Fibroblast of peridontal ligament (primary cell): Measurements from ENCODE around the gene ADAMTSL3.
A peak's percentile ranks its signal among the peaks of the same experiment; 100 is the strongest.

Experiments used
- DNase-seq: peaks from one replicate; pipeline ENCODE4 v3.0.0-alpha.2; 2010; ENCODE audit errors: extremely low read depth

The ADAMTSL3 gene

DNA sequence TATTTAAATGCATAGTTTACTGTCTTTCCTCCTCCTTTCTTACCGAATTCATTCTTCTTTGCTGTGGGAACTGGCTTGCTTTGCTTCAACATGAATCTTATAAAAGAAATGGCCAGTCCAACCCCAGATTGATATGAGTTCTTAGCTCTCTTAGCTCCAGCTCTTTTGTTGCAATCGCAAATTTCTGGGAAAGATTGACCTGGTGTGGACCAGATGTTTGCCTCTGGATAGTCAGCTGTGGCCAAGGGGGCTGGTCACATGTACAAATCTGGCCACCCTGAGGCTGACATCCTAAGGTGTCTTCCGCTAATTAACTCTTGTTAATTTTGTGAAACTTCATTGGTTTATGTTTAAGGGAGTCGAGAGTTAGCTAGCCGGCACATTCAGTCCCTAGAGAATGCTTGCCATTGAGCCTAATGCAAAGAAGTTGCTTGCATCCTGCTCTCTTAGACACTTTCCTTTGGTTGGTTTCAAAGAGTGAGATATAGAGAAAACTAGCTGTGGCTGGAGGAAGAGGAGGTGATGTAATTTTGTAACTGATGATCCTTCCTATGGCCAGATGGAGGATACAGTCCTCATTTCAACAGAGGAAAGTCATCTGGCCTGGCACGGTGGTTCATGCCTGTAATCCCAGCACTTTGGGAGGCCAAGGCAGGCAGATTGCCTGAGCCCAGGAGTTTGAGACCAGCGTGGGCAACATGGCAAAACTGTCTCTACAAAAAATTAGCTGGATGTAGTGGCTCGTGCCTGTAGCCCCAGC is 162.4 kb downstream of the ADAMTSL3 start:
- DNase-seq = no peak

DNA sequence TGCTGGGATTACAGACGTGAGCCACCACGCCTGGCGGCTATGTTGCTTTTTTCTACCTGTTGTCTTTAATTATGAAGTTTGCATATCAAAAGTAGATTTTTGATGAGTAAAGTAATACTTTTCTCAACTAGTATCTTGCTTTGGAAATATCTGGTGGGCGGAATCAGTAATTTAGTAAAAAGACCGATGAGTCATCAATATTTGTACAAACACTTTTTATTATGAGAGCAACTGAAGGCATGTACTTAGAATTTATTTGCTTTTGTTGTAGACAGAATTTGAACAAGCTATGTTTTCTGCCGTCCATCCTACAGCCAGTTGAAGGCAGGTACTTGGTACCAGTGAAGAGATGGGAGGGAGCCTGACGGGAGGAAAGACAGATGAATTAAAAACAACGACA is 164.7 kb downstream of the ADAMTSL3 start:
- DNase-seq = no peak

DNA sequence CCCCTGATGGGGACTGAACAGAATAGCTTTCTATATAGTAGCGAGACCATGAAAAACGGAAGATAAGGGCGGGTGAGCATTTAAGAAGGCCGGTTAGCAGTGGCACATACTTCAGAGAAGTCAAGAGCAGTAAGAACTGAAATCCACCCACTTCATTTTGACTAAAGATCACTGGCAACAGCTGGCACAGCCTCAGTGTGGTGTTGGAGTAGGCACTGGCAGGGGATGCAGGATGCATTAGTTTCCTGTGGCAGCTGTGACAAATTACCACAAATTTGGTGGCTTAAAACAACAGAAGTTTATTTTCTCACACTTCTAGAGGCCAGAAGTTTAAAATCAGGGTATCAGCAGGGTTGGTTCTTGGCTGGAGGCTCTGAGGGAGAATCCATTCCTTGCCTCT is 176.5 kb downstream of the ADAMTSL3 start:
- DNase-seq = no peak

DNA sequence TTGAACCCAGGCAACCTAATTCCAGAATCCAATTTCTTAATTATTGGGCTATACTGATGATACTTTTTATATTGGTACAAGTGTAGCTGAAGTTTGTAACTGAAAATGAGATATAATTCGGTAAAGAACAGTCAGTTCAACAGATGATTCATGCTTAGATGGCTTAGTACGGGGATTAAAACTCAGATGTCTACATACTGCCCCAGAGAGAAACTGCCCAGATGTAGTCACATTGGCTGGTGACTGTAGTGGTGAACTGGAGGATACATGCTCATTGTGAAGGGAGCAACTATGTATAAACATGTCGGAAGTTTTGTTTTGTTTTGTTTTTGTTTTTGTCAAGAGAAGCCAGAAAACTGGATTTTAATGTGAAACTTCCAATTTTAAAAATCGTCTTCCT is 179.6 kb downstream of the ADAMTSL3 start:
- DNase-seq = no peak

DNA sequence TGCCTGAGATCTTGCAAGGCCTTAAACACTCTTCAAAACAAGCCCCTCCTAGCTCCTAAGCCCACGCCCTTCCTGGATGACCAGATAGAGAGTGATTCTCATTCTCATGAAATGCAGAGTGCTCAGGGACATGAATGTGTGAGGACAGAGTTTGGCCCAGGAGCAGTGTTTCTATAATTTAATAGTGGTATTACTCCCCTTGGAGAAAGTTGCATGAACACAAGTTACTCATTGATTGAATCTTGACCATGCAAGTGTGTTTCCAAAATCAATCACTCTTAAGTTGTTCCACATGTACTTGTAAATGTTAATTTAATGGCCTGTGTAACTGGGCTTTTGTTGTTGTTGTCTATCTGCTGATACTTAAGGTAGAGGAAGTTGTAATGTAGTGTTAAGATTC is 181.6 kb downstream of the ADAMTSL3 start:
- no peak for DNase-seq

DNA sequence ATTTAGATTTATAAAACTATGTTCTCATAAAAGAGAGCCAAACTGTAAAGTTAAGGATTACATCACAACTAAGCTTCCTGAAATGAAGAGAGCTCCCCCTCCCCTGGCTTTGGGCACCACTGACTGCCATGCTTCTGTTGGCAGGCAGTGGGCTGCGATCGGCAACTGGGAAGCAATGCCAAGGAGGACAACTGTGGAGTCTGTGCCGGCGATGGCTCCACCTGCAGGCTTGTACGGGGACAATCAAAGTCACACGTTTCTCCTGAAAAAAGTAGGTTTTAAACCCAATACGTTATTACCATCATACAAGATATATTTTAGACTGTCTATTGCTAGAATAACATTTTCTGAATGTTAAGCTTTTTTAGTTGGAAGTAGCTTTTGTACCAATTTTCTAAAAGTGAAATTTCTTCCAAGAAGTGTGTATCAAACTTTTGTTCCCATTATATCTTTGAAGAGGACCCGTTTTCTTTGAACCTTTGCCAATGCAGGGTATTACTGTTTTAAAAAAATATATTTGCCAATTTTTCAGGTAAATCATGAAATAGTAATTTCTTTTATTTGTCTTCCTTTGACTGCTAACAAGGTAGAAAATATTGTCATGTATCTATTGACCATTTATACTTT is 184.1 kb downstream of the ADAMTSL3 start:
- no peak for DNase-seq

DNA sequence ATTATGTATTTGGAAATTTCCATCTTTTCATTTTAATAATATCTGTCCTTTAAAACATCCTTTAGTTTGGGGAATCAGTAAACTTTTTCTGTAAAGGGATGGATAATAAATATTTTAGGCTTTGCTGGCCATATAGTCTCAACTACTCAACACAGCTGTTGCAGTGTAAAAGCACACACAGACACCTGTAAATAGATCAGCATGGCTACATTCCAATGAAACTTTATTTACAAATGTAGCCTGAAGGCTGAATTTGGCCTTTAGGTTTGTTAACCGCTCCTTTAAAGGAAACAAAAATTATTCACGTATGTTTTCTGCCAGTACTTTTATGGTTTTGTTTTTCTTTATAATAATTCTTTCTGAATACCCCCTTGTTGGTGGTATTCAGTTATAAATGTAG is 184.8 kb downstream of the ADAMTSL3 start:
- DNase-seq = no peak

DNA sequence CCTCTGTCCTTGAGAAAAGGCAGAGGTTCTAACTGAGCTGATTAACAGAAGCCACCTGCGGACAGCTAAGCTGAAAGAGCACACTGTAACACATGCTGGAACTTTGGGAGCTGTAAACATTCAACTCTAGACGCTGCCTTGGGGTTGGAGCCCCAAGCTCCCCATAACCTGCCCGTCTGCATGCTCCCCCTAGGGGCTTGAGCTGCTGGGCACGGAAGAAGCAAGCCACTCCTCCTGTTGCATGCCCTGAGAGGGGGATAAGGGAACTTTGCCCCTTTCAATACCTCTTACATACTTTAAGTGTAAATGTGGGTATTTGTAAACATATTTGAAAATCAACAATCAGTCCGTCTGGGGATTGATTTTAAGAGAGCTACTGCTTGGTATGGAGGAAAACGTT is 188.4 kb downstream of the ADAMTSL3 start:
- DNase-seq = no peak

DNA sequence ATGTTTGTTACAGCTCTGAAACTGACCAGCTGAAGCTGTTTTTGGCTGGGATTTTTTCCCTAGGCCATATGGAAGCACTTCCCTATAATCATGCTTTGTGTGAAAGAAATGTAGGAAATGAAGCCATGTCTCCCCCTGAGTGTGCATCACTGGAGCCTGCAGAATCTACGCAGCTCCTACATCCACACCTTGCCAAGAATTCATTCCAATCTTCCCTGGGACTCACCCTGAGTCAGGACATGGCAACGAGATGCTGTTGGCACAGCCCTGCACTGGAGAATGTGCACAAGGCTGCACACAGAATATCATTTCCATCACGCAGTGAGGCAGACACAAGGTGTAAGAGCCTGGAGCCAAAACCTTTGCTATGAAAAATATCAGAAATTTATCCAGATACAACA is 189.5 kb downstream of the ADAMTSL3 start:
- peak; percentile 77 for DNase-seq

DNA sequence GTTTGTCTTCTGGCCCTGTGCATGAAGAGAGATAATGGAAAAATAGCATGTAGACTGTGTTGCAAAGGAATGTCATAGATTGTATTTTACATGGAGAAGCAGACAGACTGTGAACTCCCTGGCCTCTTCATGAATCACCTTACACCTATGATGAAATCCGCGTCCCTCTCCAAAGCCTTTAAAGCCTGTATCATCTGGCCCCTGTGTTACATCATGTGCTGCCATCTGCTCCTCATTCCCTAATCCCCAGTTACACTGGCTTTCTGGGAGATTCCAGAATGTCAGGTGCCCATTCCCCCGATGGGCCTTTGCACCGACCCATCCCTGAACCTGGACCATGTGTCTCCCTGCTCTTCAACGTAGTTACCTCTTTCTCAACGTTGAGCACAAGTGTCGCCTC is 190.8 kb downstream of the ADAMTSL3 start:
- no peak for DNase-seq

DNA sequence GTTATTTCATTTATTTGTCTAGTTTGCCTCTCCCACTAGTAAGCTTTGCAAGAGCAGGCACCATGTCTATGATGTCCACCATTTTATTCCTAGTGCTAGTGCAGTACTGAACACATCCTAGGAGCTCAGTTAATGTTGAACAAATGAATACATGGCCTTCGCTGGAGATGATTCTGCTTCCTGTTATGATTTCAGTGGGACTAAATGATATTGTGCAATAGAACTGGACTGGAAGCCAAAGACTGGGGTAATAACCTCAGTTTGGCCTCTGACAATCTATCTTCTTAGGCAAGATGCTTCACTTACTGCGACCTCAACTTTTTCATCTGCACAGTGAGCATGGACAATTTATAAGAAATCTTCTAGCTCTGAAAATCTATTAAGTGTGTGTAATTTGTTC is 191.3 kb downstream of the ADAMTSL3 start:
- DNase-seq = peak; percentile 94

DNA sequence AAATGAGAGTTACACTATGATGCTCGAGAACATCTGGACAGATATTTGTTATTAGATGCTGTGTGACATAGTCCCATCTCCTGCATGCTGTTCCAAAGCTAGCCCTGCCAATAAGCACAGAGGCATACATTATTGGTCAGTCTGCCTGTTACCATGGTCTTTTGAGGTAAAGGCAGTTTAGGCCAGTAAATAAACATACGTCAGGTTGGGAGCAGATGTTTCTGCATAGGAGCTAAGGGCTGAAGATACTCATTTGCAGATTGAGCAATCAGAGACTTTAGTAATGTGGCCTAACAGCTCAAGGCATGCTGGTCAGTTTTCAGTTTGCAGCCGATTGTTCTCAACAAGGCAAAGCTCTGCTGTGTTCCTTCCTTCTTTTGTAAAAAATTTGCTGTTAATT is 192.9 kb downstream of the ADAMTSL3 start:
- peak; percentile 80 for DNase-seq

DNA sequence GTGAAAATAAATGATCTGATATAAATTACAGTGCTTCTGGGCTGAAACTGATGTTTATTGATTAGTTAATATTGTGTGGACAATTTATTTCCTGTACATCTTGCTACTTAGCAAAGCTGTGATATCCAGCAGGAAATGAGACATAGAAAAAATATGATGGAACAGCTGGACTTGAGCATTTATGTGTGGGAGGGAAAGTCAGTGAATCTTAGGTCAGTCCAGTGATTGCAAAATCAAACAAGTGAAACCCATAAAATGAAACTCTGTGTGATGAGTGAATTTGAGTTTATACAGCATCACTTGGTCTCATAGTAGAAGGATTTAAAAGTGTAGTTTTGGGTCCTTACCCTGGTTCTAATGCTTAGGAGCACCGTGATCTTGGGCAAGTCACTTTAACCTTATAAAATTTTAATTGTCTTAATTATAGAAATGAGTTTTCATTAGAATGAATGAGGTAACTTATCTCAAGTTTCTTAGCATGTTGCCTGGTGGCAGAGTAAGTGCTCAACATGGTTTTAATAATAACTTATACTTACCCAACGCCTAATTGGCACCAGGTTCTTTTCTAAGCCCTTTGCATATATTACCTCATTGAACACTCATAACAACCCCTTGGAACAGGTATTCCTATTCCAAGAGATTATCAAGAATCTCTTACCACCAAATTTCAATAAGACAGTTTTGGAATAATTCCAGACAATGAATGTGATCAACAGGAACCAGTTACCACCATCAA is 194.6 kb downstream of the ADAMTSL3 start:
- DNase-seq = peak; percentile 90

DNA sequence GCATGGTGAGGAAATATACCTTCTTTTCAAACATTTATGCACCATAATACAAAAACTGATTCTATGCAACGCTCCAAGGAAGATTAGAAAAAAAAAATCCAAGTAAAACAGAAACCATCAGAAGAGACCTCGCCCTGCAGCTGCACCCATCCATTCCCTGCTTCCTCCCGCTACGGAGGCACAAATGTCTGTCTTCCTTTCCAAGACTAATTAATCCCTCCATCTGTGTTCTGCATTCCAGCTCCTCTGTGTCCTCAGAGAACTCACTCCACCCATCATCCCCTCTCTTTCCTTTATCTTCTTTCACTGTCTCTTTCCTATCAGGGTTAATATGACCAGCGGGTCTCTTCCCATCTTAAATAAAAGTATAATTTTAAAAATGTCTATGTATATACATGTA is 196.1 kb downstream of the ADAMTSL3 start:
- no peak for DNase-seq

DNA sequence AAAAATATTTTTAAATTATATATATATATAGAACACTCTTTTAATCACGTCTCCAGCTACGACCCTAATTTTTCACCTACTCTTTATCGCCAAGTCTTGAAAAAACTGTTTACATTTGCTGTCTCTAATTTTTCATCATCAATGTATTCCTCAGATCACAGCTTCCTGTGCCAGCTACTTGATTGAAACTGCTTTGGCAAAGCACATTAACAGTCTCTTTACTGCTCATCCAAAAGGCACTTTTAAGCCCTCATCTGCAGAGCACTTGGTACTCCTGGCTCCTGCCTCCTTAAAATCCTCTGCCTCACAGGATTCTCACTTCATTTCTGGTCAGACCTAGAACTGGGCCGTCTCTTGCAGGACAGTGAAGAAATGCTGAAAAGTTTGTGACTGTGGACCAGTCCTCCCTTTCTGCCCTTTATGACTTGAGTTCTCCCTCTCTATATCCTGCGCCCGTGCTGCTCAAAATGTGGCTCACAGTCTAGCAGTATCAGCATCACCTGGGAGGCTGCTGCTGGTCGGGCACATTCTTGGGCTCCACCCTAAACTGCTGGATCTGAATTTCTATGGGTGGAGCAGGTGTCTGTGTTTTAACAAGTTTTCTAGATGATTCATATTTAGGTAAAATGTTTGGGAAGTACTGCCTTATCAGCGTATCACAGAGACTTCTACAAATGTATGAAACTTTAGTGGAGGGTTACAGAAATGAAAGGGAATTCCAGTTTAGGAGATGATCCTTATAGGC is 196.8 kb downstream of the ADAMTSL3 start:
- DNase-seq = no peak

DNA sequence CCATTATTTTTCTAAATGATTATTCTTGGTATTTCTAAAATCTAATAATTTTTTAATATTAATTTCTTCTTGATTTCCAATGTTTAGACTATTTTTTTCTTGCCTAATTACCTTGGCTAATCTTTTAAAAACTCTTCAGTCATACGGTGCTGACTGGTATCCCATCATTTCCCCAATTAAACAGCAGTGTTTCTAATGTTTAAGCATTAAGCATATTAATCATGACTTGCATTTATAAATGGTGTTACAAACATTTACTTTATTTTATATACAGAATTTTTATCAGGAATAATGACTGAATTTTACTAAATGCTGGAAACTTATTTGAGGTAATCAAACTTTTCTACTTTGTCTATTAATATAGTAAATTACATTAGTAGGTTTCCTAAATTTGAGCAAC is 199.3 kb downstream of the ADAMTSL3 start:
- DNase-seq = no peak

DNA sequence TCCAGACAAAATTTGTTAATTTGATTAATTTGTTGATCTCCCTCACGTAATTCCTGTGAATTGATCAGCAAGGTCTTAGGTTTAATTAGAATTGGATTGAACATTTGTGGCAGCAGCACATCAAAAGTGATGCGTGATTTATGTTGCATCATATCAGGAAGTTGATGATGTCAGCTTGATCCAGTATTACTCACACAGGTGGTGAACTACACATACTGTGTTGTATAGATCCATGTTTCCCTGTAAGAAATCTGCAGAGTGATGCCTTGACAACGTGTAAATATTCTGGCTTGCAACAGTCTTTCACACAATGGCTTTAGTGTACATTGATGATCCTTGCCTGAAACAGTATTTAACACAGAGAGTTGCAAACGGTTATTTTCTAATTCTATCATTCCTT is 200.4 kb downstream of the ADAMTSL3 start:
- no peak for DNase-seq

DNA sequence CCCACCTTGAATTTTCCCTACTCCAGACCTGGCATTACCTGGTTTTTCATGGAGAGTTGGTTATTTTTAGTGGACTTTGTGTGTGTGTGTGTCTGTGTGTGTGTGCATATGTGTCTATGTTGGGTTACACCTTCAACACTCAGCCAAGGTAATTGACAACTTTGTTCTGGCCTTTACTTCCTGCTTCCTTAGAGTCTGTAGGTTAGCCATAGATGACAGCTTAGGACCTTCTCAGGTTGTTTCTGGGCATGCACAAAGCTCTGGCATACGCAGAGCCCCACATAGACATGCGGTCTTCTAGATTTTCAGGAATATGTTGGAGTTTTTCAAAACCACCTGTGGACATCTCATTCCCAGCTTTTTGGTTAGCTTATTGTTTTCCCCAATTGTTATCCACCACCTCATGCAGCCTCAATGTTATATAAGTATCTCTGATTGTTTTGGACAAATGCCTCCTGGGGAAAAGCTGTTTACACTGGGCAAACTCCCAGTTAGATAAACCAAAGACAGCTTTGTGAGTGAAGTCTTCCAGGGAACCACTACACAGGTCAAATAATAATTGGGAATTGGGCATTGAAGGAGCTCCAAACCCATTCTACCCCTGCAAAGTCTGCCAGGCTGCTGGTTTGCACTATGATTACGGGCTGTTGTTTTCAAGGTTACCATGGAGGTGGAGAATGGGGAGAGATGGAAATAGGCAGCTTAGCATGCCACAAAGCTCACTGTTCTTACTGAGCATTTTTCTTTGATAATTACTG is 201.2 kb downstream of the ADAMTSL3 start:
- DNase-seq = peak; percentile 57

DNA sequence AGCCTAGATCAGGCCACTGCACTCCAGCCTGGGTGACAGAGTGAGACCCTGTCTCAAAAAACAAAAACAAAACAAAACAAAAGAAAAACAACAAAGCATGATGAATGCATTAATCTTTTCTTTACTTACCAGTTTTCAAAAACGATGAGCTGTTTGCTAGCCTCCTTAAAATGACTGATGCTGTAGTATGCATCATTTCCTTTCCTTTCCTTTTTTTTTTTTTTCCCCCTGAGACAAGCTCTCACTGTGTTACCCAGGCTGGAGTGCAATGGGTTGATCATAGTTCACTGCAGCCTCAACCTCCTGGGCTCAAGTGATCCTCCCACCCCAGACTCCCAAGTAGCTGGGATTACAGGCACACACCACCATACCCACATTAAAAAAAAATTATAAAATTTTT is 202.0 kb downstream of the ADAMTSL3 start:
- no peak for DNase-seq

DNA sequence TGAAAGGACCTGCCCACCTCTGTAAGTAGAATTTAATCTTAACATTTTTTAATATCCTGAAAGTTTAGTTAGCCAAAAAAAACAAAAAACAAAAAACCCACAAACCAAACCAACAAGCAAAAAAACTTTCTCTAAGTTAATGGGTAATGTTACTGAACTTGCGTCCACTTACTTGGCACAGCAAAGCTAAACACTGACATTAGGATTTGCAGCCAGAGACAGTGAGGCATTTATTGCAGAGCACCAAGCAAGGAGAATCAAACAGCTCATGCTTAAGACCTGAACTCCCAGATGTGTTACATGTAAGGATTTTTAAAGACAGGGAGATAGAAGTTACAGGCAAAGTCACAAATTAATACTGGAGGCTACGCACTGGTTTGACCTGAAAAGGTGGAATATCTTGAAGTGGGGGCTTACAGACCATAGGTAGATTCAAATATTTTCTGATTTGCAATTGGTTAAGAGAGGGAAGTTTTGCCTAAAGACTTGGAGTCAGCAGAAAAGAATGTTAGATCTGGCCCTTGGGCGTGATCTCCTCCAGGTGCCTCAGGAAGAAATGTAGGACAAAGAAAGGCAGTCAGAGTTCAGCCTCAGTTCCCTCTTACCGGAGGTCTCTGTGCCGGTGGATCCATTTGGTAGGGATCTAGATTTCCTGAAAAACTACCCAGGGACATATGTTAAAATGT is 205.0 kb downstream of the ADAMTSL3 start:
- peak; percentile 49 for DNase-seq

DNA sequence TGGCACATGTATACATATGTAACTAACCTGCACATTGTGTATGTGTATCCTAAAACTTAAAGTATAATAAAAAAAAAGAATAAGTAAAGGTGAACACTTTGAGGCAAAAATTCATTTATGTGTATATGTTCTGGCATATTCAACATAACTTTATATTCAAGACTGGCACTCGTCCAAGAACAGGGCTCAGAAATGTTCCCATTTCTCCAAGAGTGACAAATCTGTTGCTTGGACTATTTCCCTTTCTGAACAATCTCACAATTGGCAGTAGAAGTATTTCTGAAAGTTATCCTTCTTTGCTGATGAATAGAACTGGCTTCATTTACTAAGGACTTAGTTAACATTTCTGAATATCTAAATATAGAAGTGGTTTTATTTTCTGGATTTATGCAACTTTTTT is 212.8 kb downstream of the ADAMTSL3 start:
- DNase-seq = no peak
